WERI-Rb-1 (cell line): ENCODE measurements around the gene HIP1R.

ENCODE experiments used
- DNase-seq: peaks from one replicate; pipeline ENCODE4 v3.0.0-alpha.2; 2020
- H3K27ac ChIP-seq: fragments of 250-450 bp; sonication (Bioruptor Pico); 2 replicates; pipeline ENCODE4 v1.5.1; 2020; ENCODE audit warnings: mild to moderate bottlenecking, moderate library complexity
- H3K27me3 ChIP-seq: fragments of 250-450 bp; sonication (Bioruptor Pico); 2 replicates; pipeline ENCODE4 v1.5.1; 2021; ENCODE audit warnings: mild to moderate bottlenecking, low read depth, moderate library complexity; ENCODE audit not compliant: insufficient read depth, severe bottlenecking
- H3K36me3 ChIP-seq: fragments of 250-450 bp; sonication (Bioruptor Pico); 2 replicates; pipeline ENCODE4 v1.5.1; 2020; ENCODE audit warnings: mild to moderate bottlenecking, moderate library complexity
- H3K4me3 ChIP-seq: 2 replicates; pipeline ENCODE4 v1.5.1; 2011; ENCODE audit warnings: low read depth, mild to moderate bottlenecking, control low read depth, low read length
- H3K9me3 ChIP-seq: fragments of 250-450 bp; sonication (Bioruptor Pico); 2 replicates; pipeline ENCODE4 v1.5.1; 2021; ENCODE audit warnings: mild to moderate bottlenecking, moderate library complexity; ENCODE audit not compliant: severe bottlenecking
- TF ChIP-seq, protein P1 (sequence below): IDR thresholded peaks from 2 replicates; pipeline ENCODE4 v1.5.1; 2011; ENCODE audit warnings: low read depth, mild to moderate bottlenecking, control low read depth, inconsistent platforms, low read length

HIP1R gene

DNA sequence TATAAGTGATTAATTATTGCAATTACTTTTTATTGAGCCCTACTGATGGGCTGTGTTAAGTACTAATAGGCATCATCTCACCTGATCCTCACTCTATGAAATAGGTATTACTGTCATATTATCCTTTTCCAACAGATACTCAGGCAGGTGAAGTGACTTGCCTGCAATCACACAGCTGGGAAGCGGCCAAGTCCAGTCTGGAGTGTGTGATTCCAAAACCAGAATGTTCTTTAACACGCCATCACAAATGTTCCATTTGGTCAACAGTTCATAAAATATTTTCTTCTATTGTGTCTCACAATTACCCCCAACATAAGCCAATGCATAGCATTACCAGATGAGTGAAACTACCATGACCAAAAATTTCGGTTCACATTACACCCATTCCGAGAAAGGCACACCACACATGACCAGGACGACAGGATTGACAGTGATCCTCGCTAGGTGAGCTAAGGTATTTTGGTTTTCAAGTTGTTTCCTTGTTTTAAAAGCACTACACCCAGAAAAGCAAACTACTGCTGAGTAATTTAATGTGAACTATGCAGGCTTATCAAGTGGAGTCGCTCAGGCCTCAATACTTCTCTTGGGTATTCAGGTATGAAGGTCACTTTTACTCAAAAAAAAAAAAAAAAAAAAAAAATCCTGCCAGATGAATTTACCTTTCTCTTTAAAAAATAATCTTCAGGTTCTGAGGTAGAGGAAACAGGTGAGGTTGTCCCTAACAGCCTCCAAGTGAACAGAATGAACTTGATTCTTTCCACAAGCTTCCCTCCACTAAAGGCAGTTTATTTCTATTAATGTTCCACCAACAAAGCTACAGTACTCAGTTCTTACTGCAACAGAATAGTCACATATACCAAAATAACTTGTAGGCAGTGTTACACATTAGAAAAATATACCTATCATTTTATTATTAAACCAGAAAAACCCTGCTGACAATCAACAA lies 58.2 kb downstream of the HIP1R start:
- no peaks in the 10 kb centered on the region for H3K9me3 ChIP-seq
- TF ChIP-seq, protein P1, sequence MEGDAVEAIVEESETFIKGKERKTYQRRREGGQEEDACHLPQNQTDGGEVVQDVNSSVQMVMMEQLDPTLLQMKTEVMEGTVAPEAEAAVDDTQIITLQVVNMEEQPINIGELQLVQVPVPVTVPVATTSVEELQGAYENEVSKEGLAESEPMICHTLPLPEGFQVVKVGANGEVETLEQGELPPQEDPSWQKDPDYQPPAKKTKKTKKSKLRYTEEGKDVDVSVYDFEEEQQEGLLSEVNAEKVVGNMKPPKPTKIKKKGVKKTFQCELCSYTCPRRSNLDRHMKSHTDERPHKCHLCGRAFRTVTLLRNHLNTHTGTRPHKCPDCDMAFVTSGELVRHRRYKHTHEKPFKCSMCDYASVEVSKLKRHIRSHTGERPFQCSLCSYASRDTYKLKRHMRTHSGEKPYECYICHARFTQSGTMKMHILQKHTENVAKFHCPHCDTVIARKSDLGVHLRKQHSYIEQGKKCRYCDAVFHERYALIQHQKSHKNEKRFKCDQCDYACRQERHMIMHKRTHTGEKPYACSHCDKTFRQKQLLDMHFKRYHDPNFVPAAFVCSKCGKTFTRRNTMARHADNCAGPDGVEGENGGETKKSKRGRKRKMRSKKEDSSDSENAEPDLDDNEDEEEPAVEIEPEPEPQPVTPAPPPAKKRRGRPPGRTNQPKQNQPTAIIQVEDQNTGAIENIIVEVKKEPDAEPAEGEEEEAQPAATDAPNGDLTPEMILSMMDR: no peak
- H3K4me3 ChIP-seq: peak overlapping the region; percentile 95
- H3K27ac ChIP-seq: no peak overlapping the region; the same call in 1 of the 2 replicates
- peaks cover 17% of the 10 kb centered on the region for H3K36me3 ChIP-seq
- no peak for DNase-seq
- H3K27me3 ChIP-seq: no peaks in the 10 kb centered on the region

DNA sequence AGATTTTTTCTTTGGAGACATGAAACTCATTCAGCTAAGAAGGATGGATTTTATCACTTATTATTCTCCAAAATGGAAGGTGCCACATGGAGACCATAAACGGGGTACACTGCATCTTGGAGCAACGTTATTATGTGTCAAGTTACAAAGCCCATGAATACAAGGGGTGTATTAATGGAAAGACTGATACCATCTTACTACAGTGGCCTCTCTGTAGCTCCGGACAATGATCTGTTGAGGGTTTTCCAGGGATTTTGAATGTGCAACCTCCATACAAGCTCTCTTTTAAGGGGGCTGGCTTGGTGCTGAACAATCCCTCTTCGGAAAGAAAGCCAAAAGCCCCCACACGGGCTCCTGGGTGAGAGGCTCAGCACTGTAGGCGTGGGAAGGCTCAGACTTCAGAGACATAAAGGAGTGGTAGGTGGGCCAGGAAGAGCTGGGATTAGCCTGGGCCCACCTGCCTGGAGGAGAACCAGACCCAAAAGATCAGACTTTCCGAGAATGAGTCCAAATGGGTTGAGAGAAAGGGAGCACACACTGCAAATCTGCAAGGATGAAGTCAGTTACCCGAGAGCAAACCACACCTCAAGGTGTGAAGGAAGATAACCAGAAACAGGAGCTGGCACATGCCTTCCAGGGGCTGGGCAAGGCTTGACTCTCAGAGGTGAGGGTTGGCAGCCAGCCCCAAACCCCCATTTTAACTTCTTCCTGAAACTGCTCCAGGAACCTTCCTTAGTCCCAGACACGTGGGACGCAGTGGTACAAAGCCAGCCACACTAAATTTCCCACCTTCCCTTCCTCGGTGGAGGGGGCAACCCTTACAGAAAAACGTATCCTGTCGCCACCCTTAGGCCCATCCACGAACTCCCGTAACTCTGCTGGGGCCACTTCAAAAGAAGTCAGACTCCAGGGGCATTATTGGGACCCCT lies 59.2 kb downstream of the HIP1R start:
- H3K27me3 ChIP-seq: no peaks in the 10 kb centered on the region
- peak overlapping the region; percentile 90 for H3K27ac ChIP-seq
- no peaks in the 10 kb centered on the region for H3K9me3 ChIP-seq
- H3K4me3 ChIP-seq: peak overlapping the region; percentile 95
- no peak for DNase-seq
- H3K36me3 ChIP-seq: peaks cover 17% of the 10 kb centered on the region
- TF ChIP-seq, protein P1: no peak

DNA sequence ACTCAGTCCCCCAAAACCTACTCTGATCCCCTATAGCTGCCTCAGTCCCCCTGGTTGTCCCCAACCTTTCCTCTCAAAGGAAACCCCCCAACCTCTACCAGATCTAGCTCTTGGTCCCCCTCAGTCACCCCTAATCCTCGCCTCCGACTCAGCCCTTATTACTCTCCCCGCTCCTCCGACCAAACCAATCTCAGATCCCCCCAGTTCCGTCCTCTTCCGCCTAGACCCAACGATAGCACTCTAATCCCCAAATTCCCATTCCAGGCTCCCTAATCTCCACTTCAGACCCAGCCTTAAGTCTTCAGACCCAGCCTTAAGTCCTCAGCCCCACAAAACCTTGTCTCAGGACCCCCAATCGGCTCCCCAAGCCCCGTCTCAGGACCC lies 60.1 kb downstream of the HIP1R start:
- H3K9me3 ChIP-seq: no peaks in the 10 kb centered on the region
- TF ChIP-seq, protein P1: no peak
- no peak for DNase-seq
- H3K27me3 ChIP-seq: no peaks in the 10 kb centered on the region
- peak overlapping the region; percentile 95 for H3K4me3 ChIP-seq
- H3K27ac ChIP-seq: peak overlapping the region; percentile 90
- peaks cover 17% of the 10 kb centered on the region for H3K36me3 ChIP-seq

DNA sequence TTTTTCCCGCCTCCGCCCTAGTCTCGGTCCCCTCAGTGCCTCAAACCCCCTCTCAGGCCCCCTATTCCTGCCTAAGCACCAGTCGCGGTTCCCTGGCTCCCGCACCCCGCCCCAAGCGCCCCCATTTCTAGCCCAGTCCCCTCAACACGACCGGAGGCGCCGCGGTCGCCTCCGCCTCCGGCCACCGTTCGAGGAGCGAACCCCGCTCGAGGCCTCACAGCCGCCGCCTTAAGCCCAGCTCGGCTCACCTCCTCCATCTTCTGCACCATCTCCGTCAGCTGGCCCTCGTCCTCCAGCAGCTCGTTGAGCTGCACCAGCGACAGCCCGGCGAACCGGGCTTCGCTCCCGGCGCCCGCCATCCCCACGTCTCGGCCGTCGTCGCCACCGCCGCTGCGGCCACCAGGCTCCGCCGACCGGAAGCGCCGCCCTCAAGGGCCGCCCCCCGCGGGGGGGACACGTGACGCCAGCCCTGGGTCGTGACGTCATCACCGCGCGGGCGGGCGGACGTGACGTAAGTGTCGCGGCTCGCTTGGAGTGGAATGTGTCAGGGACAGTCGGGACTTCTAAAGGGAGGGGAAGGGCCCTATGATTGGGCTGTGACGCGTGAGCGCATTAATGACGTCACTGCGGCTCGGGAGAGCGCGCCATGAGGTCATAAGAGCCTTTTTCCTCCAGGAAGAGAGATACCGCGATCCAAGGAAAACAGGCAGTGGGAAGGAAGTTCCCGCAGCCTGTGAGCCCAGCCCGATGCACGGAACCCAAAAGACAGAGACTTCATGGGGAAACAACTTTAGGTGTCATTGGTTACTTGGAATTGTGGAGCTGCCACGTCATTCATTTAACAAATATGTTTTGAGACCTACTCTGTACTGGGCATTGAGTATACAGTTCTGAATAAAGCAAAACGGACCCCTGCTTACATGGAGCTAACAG lies 60.7 kb downstream of the HIP1R start, which contains the start of gene VPS37B:
Gene VPS37B, minus strand, starts transcription at position 421 of the 933 bp plus-strand sequence. Its CDS starts 62 bp downstream, at position 359.
- peak; percentile 82 for DNase-seq
- Histone ChIP-seq H3K27ac (peak within 1 kb of the TSS; percentile 90), H3K9me3 (no peaks in the 10 kb centered on the region), H3K27me3 (no peaks in the 10 kb centered on the region), H3K36me3 (peaks cover 17% of the 10 kb centered on the region), H3K4me3 (peak within 1 kb of the TSS; percentile 95)
- TF ChIP-seq, protein P1: no peak

DNA sequence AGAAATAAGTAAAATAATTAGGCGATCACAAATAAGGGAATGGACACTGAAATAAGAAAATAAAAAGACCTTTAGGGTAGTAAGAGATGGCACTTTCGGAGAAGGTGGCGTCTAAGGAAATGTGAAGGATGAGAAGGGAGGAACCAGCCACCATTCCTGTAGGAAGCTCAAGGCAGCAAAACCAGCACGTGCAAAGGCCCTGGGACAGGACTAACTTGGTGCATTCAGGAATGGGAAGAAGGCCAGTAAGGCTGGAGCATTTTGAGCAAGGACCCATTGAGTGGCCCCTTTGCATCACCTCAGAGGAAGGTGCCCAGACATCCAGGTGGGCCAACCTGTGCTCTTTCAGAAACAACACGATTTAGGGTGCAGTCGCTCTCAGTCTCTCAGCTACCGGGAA lies 61.4 kb downstream of the HIP1R start:
- no peak overlapping the region for H3K27ac ChIP-seq
- peaks cover 17% of the 10 kb centered on the region for H3K36me3 ChIP-seq
- TF ChIP-seq, protein P1: no peak
- H3K27me3 ChIP-seq: no peaks in the 10 kb centered on the region
- no peak overlapping the region for H3K4me3 ChIP-seq
- DNase-seq: no peak
- H3K9me3 ChIP-seq: no peaks in the 10 kb centered on the region
